Testis (tissue), 2 donors: ENCODE measurements around the gene TBX1.

Experiments used
- POLR2A ChIP-seq: fragments of 450-650 bp; IDR thresholded peaks from one replicate; pipeline ENCODE4 v1.6.1; 2017; ENCODE audit warnings: antibody characterized with exemption, mild to moderate bottlenecking, moderate library complexity
- TF ChIP-seq, protein P1 (sequence below), 3 experiments: fragments of 450-650 bp in 2 of 3; fragments of 200-600 bp in 1 of 3; sonication (generic) in 1 of 3; IDR thresholded peaks; one replicate each; pipeline ENCODE4 v1.5.1; 2016 to 2019; ENCODE audit warnings: antibody characterized with exemption in 3 of 3, mild to moderate bottlenecking in 2 of 3, moderate library complexity in 1 of 3

DNA sequence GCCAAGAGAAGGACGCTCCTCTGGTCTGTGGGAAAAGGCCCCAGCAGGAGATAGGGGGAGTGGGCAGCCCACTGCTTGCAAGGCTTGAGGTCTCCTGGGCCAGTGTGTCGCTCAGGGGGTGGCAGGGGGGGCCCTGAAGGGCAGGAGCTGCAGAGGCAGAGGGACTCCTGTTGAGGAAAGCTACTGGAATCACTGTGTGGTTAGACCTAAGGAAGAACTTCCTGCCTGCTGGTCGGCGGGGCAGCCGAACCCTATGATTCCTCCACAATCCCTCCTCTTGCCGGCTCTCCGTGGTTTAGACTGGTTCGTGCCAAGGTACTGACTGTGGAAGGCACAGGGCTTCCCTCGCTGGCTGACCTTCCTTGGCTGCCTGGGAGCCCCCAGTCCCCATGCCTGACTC, 31.1 kb upstream of the TBX1 start:
- TF ChIP-seq, protein P1, sequence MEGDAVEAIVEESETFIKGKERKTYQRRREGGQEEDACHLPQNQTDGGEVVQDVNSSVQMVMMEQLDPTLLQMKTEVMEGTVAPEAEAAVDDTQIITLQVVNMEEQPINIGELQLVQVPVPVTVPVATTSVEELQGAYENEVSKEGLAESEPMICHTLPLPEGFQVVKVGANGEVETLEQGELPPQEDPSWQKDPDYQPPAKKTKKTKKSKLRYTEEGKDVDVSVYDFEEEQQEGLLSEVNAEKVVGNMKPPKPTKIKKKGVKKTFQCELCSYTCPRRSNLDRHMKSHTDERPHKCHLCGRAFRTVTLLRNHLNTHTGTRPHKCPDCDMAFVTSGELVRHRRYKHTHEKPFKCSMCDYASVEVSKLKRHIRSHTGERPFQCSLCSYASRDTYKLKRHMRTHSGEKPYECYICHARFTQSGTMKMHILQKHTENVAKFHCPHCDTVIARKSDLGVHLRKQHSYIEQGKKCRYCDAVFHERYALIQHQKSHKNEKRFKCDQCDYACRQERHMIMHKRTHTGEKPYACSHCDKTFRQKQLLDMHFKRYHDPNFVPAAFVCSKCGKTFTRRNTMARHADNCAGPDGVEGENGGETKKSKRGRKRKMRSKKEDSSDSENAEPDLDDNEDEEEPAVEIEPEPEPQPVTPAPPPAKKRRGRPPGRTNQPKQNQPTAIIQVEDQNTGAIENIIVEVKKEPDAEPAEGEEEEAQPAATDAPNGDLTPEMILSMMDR (IDR thresholded peaks at IDR 0.05): no peak
- TF ChIP-seq POLR2A: no peak
